Stomach (tissue), 4 donors: ENCODE data around the gene FGGY.

ENCODE experiments used
- CTCF ChIP-seq, 7 experiments: fragments of 450-650 bp in 4 of 7; fragments of 200-600 bp in 3 of 7; sonication (generic) in 3 of 7; IDR thresholded peaks; one replicate each; pipeline ENCODE4 v1.5.1; 2016 to 2019; ENCODE audit warnings: antibody characterized with exemption in 7 of 7, control low read depth in 2 of 7, mild to moderate bottlenecking in 1 of 7
- POLR2A ChIP-seq, 4 donors: fragments of 450-650 bp; IDR thresholded peaks; one replicate each; pipeline ENCODE4 v1.6.1; 2016; ENCODE audit warnings: antibody characterized with exemption in 4 of 4, control low read depth in 2 of 4, mild to moderate bottlenecking in 1 of 4, moderate library complexity in 1 of 4

GRCh38 chr1:59690171-59690930 is 393.5 kb downstream of the FGGY start:
- TF ChIP-seq CTCF (IDR thresholded peaks at IDR 0.05): no peak
- no peak for TF ChIP-seq POLR2A (IDR thresholded peaks at IDR 0.05)
